GM18951 (cell line): Measurements from ENCODE around the gene PRELID1.
A peak's percentile ranks its signal among the peaks of the same experiment; 100 is the strongest.
"Not testable (repeated sequence)": the region's sequence is repeated elsewhere in the genome, so short reads cannot be mapped to it uniquely, and the experiment has no call there.

Experiments
- POLR2A ChIP-seq: IDR thresholded peaks from 4 replicates; pipeline ENCODE4 v1.6.1; 2011; ENCODE audit warnings: mild to moderate bottlenecking; ENCODE audit not compliant: insufficient read length, insufficient read depth; ENCODE audit errors: extremely low read depth
- in situ Hi-C: fragments of 300-500 bp; cut with MboI; formaldehyde crosslinking; loops from one replicate; pipeline ENCODE4 v1.12.0; 2022; ENCODE audit warnings: low sequenced_read_pairs, mixed read lengths, inconsistent platforms; ENCODE audit not compliant: unreplicated experiment

PRELID1 gene

GRCh38 chr5:177330991-177331842 lies 27.6 kb downstream of the PRELID1 start:
- in situ Hi-C loops, result no loop called here
- TF ChIP-seq POLR2A, result peak; percentile 25

DNA sequence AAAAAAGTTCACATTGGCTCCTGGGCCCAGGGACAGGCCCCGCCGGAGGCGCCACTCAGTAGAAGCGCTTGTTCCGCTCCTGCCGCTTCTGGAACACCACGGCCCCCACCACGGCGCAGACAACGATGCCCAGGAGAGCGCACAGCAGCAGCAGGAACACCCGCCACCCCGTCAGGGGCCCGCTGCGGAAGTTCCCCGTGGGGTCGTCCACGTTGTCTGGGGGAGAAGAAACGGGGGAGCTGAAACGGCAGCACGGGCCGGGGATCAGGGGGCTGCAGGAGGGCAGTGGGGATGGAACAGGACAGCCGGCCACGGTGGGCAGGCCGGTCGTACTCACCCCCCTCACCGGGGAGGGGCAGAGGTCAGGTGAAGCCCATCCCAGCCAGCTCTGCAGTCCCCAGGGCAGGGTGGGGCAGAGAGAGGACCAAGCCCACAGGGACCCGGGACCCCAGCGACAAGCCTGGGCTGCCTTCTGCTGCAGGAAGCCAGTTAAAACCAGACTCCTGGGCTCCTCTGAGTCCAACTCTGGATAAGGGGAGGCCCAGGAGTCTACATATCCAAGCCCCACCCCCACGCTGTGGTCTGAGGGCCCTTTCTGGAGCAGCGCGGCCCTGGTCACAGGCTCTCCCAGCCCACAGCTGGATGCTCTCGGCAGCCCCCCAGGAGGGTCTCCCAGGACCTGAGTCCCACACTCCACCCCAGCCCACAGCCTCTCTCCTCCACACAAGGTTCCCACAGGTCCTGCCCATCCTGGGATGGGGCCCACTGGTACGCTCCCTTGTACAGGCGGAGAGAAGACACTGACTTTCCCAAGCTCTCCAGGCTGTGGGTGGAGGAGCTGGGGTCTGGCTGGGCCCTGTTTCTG lies 28.7 kb downstream of the PRELID1 start:
- in situ Hi-C loops, result no loop called here
- no peak for TF ChIP-seq POLR2A

- no peak for TF ChIP-seq POLR2A
- in situ Hi-C loops, result no loop called here
These were observed 29.3 kb downstream of the PRELID1 start for GRCh38 chr5:177332896-177333260.

- in situ Hi-C loops, result no loop called here
These were observed 30.0 kb downstream of the PRELID1 start for GRCh38 chr5:177333420-177334154.

DNA sequence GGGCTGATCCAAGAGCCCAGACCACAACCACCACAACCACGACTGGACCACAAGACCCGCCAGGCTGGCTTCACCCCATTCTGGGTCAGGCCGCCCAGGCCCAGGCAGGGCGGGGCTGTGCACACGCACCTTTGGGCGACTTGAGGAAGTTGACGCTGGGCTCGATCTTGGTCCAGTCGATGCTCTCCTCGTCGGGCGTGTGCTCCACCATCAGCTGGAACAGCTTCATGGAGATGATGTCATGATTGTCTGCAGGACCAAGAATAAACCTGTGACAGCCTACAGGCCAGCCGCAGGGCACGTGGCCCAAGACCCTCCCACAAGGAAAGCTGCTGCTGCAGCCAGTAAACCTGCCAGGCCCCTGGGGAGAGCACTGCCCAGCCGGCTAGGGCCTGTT lies 30.6 kb downstream of the PRELID1 start:
- no peak for TF ChIP-seq POLR2A
- in situ Hi-C loops, result no loop called here

More at GRCh38 chr5:177333420-177334154, 30.0 kb downstream of the PRELID1 start:
- TF ChIP-seq POLR2A, result no peak

GRCh38 chr5:177334781-177335700 lies 31.4 kb downstream of the PRELID1 start:
- no peak for TF ChIP-seq POLR2A
- in situ Hi-C loops, result no loop called here

- no peak for TF ChIP-seq POLR2A
- in situ Hi-C loops, result no loop called here
These were observed 32.1 kb downstream of the PRELID1 start for GRCh38 chr5:177335701-177336065.

DNA sequence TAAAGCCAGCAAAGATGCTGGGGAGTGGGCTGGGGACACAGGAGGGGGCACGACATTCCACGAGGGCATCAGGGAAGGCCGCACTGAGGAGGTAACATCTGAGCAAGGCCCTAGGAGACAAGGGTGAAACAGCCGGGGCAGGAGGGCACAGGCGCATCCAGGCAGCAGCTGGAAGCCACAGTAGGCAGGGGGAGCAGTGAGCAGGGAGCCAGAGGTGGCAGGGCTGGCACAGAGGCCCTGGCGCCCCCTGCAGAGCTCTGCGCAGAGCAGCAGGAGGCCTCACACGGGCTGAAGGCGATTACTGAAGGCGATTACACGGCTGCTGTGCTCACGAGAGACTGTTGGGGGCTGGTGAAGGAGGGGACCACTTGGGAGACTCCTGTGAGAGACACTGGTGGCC lies 32.5 kb downstream of the PRELID1 start:
- no peak for TF ChIP-seq POLR2A
- in situ Hi-C loops, result no loop called here

DNA sequence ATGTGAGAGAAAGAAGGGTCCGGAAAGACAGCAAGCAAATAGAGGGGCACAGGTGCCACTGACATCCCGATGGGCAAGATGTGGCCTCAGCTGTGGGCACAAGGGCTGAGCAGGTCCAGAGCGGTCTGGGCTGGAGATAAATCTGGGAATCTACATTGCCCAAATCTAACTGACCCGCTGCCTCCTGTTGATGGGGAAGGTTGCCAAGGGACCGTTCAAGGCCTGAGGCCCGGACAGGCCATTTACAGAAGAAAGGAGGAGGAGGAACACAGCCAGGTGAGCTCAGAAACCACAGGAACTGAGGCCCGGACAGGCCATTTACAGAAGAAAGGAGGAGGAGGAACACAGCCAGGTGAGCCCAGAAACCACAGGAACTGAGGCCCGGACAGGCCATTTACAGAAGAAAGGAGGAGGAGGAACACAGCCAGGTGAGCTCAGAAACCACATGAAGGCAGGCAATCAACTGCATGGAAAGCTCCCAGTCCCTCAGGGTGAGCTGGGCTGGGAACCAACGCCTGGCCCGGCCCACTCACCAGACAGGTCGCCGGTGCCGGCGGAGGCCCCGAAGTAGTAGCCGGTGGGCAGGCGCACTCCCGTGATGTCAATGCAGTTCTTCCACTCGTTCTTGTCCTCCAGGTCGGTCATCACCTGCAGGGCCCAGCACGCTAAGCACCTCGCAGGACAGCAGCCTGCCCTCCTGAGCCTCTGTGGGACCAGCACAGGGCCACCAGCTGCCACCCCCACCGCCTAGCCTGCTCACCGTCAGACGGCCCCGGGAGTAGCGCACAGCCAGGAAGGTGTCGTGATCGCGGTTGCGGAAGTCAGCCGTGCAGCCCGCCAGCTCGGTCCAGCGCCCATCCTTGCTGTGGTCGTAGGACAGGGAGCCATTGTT lies 33.2 kb downstream of the PRELID1 start:
- in situ Hi-C loops, result no loop called here
- TF ChIP-seq POLR2A, result no peak

GRCh38 chr5:177338251-177339106 lies 34.9 kb downstream of the PRELID1 start:
- TF ChIP-seq POLR2A, result no peak
- in situ Hi-C loops, result no loop called here

GRCh38 chr5:177339107-177339638 lies 35.6 kb downstream of the PRELID1 start:
- in situ Hi-C loops, result no loop called here
- TF ChIP-seq POLR2A, result no peak

GRCh38 chr5:177343000-177343399 lies 39.4 kb downstream of the PRELID1 start:
- in situ Hi-C loops, result not testable (repeated sequence)
